Trophoblast cell (in vitro differentiated cells and primary cell): ENCODE measurements around the gene ACOT12.

ENCODE experiments used
- DNase-seq, 2 donors: peaks; one replicate each; pipeline ENCODE4 v3.0.0-alpha.2; 2016
- H2AFZ ChIP-seq: 2 replicates; pipeline ENCODE4 v1.6.1; 2013; ENCODE audit warnings: low read length, moderate library complexity, mild to moderate bottlenecking; ENCODE audit not compliant: insufficient read depth, poor library complexity
- H2AK5ac ChIP-seq: 2 replicates; pipeline ENCODE4 v1.6.1; 2013; ENCODE audit warnings: mild to moderate bottlenecking, low read length
- H2BK120ac ChIP-seq: 2 replicates; pipeline ENCODE4 v1.6.1; 2013; ENCODE audit warnings: low read length, mild to moderate bottlenecking, moderate library complexity; ENCODE audit not compliant: insufficient read depth, poor library complexity
- H2BK12ac ChIP-seq: 2 replicates; pipeline ENCODE4 v1.6.1; 2013; ENCODE audit warnings: mild to moderate bottlenecking, low read length, moderate library complexity
- H2BK5ac ChIP-seq: 2 replicates; pipeline ENCODE4 v1.6.1; 2013; ENCODE audit warnings: low read length, low read depth, moderate library complexity, mild to moderate bottlenecking; ENCODE audit not compliant: poor library complexity
- H3K14ac ChIP-seq: 2 replicates; pipeline ENCODE4 v1.6.1; 2013; ENCODE audit warnings: mild to moderate bottlenecking, low read length
- H3K18ac ChIP-seq: 2 replicates; pipeline ENCODE4 v1.6.1; 2013; ENCODE audit warnings: mild to moderate bottlenecking, low read length
- H3K23ac ChIP-seq: 2 replicates; pipeline ENCODE4 v1.6.1; 2013; ENCODE audit warnings: low read length
- H3K27ac ChIP-seq: 2 replicates; pipeline ENCODE4 v1.5.1; 2013; ENCODE audit warnings: low read depth, mild to moderate bottlenecking, inconsistent platforms, low read length, moderate library complexity
- H3K27me3 ChIP-seq: 2 replicates; pipeline ENCODE4 v1.6.1; 2013; ENCODE audit warnings: inconsistent platforms, mild to moderate bottlenecking, low read length, moderate library complexity; ENCODE audit not compliant: insufficient read depth
- H3K36me3 ChIP-seq, 2 experiments: 1 replicate in 1 of 2; 2 replicates in 1 of 2; pipeline ENCODE4 v1.6.1; 2013; ENCODE audit warnings: low read length in 2 of 2, mild to moderate bottlenecking in 2 of 2, moderate library complexity in 1 of 2; ENCODE audit not compliant: insufficient read depth in 2 of 2, control insufficient read depth in 1 of 2
- H3K4ac ChIP-seq: 2 replicates; pipeline ENCODE4 v1.6.1; 2013; ENCODE audit warnings: low read depth, mild to moderate bottlenecking, low read length, moderate library complexity
- H3K4me1 ChIP-seq, 2 experiments: 1 replicate in 1 of 2; 2 replicates in 1 of 2; pipeline ENCODE4 v1.6.1; 2013; ENCODE audit warnings: low read length in 2 of 2, mild to moderate bottlenecking in 2 of 2, moderate library complexity in 1 of 2; ENCODE audit not compliant: insufficient read depth in 2 of 2, control insufficient read depth in 1 of 2
- H3K4me2 ChIP-seq: 2 replicates; pipeline ENCODE4 v1.6.1; 2013; ENCODE audit warnings: inconsistent platforms, mild to moderate bottlenecking, low read length, moderate library complexity
- H3K4me3 ChIP-seq: 2 replicates; pipeline ENCODE4 v1.5.1; 2013; ENCODE audit warnings: mild to moderate bottlenecking, low read depth, low read length, inconsistent platforms
- H3K79me1 ChIP-seq: one replicate; pipeline ENCODE4 v1.6.1; 2013; ENCODE audit warnings: low read length
- H3K79me2 ChIP-seq: 2 replicates; pipeline ENCODE4 v1.6.1; 2013; ENCODE audit warnings: low read length, mild to moderate bottlenecking; ENCODE audit not compliant: control insufficient read depth, insufficient read depth, poor library complexity
- H3K9ac ChIP-seq: 2 replicates; pipeline ENCODE4 v1.6.1; 2013; ENCODE audit warnings: mild to moderate bottlenecking, low read length
- H3K9me3 ChIP-seq: 2 replicates; pipeline ENCODE4 v1.6.1; 2013; ENCODE audit warnings: low read depth, mild to moderate bottlenecking, control low read depth, inconsistent platforms, low read length; ENCODE audit not compliant: insufficient read depth
- H4K12ac ChIP-seq: 2 replicates; pipeline ENCODE4 v1.6.1; 2013; ENCODE audit warnings: low read depth, mild to moderate bottlenecking, low read length, moderate library complexity
- H4K8ac ChIP-seq: 2 replicates; pipeline ENCODE4 v1.6.1; 2013; ENCODE audit warnings: low read depth, mild to moderate bottlenecking, low read length, moderate library complexity
- H4K91ac ChIP-seq: one replicate; pipeline ENCODE4 v1.6.1; 2013; ENCODE audit warnings: low read depth, mild to moderate bottlenecking, low read length, moderate library complexity
- WGBS: extraction: QIAGEN DNeasy Blood & Tissue Kit; methylation state at CpG from one replicate; pipeline ENCODE4 v1.1.7; 2013; ENCODE audit warnings: missing lambda C conversion rate; ENCODE audit not compliant: insufficient read length, insufficient coverage; ENCODE audit errors: extremely low coverage; 5-methylcytosine and 5-hydroxymethylcytosine counted together

ACOT12 gene

GRCh38 chr5:81303563-81303962, 90.4 kb downstream of the ACOT12 start:
- H3K4me2 ChIP-seq = no peak overlapping the region
- no peak overlapping the region for H2AK5ac ChIP-seq
- peaks cover 0 to 4% of the 10 kb centered on the region in 2 experiments for H3K36me3 ChIP-seq
- H3K79me1 ChIP-seq = peaks cover 8% of the 10 kb centered on the region
- no peak overlapping the region for H3K23ac ChIP-seq
- H3K27ac ChIP-seq = no peak overlapping the region
- H3K4me3 ChIP-seq = no peak overlapping the region
- peaks cover 3 to 6% of the 10 kb centered on the region in 2 experiments for H3K4me1 ChIP-seq
- no peak overlapping the region for H4K91ac ChIP-seq
- peaks cover 7% of the 10 kb centered on the region for H3K79me2 ChIP-seq
- H2BK12ac ChIP-seq = no peak overlapping the region
- no peak overlapping the region for H2AFZ ChIP-seq
- H3K14ac ChIP-seq = no peak overlapping the region
- no peak overlapping the region for H2BK5ac ChIP-seq
- no peak overlapping the region for H4K8ac ChIP-seq
- H3K18ac ChIP-seq = no peak overlapping the region
- H3K4ac ChIP-seq = no peak overlapping the region
- peak; percentile 49 to 86 for DNase-seq
- no peaks in the 10 kb centered on the region for H3K9me3 ChIP-seq
- no peaks in the 10 kb centered on the region for H3K27me3 ChIP-seq
- no peak overlapping the region for H2BK120ac ChIP-seq
- H4K12ac ChIP-seq = no peak overlapping the region
- H3K9ac ChIP-seq = no peak overlapping the region
- no CpG with 5 or more reads among the region's 1 CpG for WGBS

- H3K36me3 ChIP-seq = peaks cover 0 to 4% of the 10 kb centered on the region in 2 experiments
- no peak overlapping the region for H3K4me3 ChIP-seq
- no peak overlapping the region for H4K12ac ChIP-seq
- peak overlapping the region; percentile 73 for H3K4ac ChIP-seq
- H2AK5ac ChIP-seq = no peak overlapping the region
- H3K79me2 ChIP-seq = peaks cover 7% of the 10 kb centered on the region
- no peaks in the 10 kb centered on the region for H3K9me3 ChIP-seq
- peaks cover 3 to 6% of the 10 kb centered on the region in 2 experiments for H3K4me1 ChIP-seq
- H3K9ac ChIP-seq = no peak overlapping the region
- H4K91ac ChIP-seq = no peak overlapping the region
- no peak overlapping the region for H4K8ac ChIP-seq
- no peak overlapping the region for H3K23ac ChIP-seq
- no peak overlapping the region for H2BK12ac ChIP-seq
- H3K27me3 ChIP-seq = no peaks in the 10 kb centered on the region
- H3K27ac ChIP-seq = no peak overlapping the region
- peaks cover 8% of the 10 kb centered on the region for H3K79me1 ChIP-seq
- peak; percentile 6 to 48 for DNase-seq
- H2AFZ ChIP-seq = no peak overlapping the region
- H3K4me2 ChIP-seq = peak overlapping the region; percentile 75
- no CpG with 5 or more reads among the region's 5 CpGs for WGBS
- H2BK120ac ChIP-seq = no peak overlapping the region
- no peak overlapping the region for H3K14ac ChIP-seq
- H3K18ac ChIP-seq = no peak overlapping the region
- no peak overlapping the region for H2BK5ac ChIP-seq
These were observed 91.3 kb downstream of the ACOT12 start for GRCh38 chr5:81302596-81302995.

GRCh38 chr5:81301271-81302015, 92.5 kb downstream of the ACOT12 start, which contains the start of gene ZCCHC9:
TSS of gene ZCCHC9 (plus strand) at chr5:81301587. CDS start at chr5:81304758, 3,171 bp downstream.
- Histone ChIP-seq H3K14ac (peak within 1 kb of the TSS; percentile 98), H3K27me3 (no peaks in the 10 kb centered on the region)
- WGBS = no CpG with 5 or more reads among the region's 54 CpGs

GRCh38 chr5:81300921-81301270, 93.0 kb downstream of the ACOT12 start:
- Histone ChIP-seq H2BK5ac (no peak overlapping the region), H2AK5ac (no peak overlapping the region), H3K18ac (peak overlapping the region; percentile 65), H3K4ac (peak overlapping the region; percentile 57), H2AFZ (peak overlapping the region; percentile 80), H4K8ac (peak overlapping the region; percentile 95), H3K27ac (no peak overlapping the region), H3K4me1 (peaks cover 3 to 6% of the 10 kb centered on the region in 2 experiments), H2BK120ac (no peak overlapping the region), H3K14ac (peak overlapping the region; percentile 62), H3K79me2 (peaks cover 7% of the 10 kb centered on the region), H2BK12ac (no peak overlapping the region), H4K12ac (peak overlapping the region; percentile 88), H3K9ac (peak overlapping the region; percentile 71), H3K4me3 (peak overlapping the region; percentile 96), H3K36me3 (peaks cover 0 to 4% of the 10 kb centered on the region in 2 experiments), H4K91ac (peak overlapping the region; percentile 37), H3K4me2 (peak overlapping the region; percentile 89), H3K79me1 (peaks cover 8% of the 10 kb centered on the region), H3K9me3 (no peaks in the 10 kb centered on the region), H3K27me3 (no peaks in the 10 kb centered on the region), H3K23ac (no peak overlapping the region)
- no CpG with 5 or more reads among the region's 2 CpGs for WGBS
- peak in 1 of 2 donors; percentile 21 for DNase-seq

More at GRCh38 chr5:81301271-81302015, 92.5 kb downstream of the ACOT12 start, which contains the start of gene ZCCHC9:
- peak within 1 kb of the TSS; percentile 90 for H2AFZ ChIP-seq
- no peak within 1 kb of the TSS for H3K23ac ChIP-seq
- H3K79me2 ChIP-seq = peaks cover 7% of the 10 kb centered on the region
- H3K36me3 ChIP-seq = peaks cover 0 to 4% of the 10 kb centered on the region in 2 experiments
- H3K4me1 ChIP-seq = peaks cover 3 to 6% of the 10 kb centered on the region in 2 experiments
- H4K12ac ChIP-seq = peak within 1 kb of the TSS; percentile 97
- H2BK120ac ChIP-seq = peak within 1 kb of the TSS; percentile 95
- H3K4ac ChIP-seq = peak within 1 kb of the TSS; percentile 93
- peak within 1 kb of the TSS; percentile 89 for H3K4me2 ChIP-seq
- peak within 1 kb of the TSS; percentile 93 for H4K91ac ChIP-seq
- peak within 1 kb of the TSS; percentile 96 for H3K4me3 ChIP-seq
- peak within 1 kb of the TSS; percentile 35 for H2AK5ac ChIP-seq
- DNase-seq = peak; percentile 94 to 97
- no peaks in the 10 kb centered on the region for H3K9me3 ChIP-seq
- peak within 1 kb of the TSS; percentile 97 for H3K9ac ChIP-seq
- peak within 1 kb of the TSS; percentile 96 for H3K27ac ChIP-seq
- H4K8ac ChIP-seq = peak within 1 kb of the TSS; percentile 100
- H2BK12ac ChIP-seq = no peak within 1 kb of the TSS
- peaks cover 8% of the 10 kb centered on the region for H3K79me1 ChIP-seq
- peak within 1 kb of the TSS; percentile 97 for H3K18ac ChIP-seq
- H2BK5ac ChIP-seq = peak within 1 kb of the TSS; percentile 81
